ENCODE measurements around the gene GSK3A.

- TF ChIP-seq POLR2AphosphoS5 (IDR thresholded peaks at IDR 0.05) (no peak), CTCF (IDR thresholded peaks at IDR 0.05) (no peak)
Measured at GRCh38 chr19:42287827-42288107, 45.4 kb upstream of the GSK3A start.
